Measurements from ENCODE around the gene SLC25A2. TPM values are rescaled to one million over a fixed set of nuclear protein-coding genes. Genes with fewer than 3 reads are reported as not detected.

Gene SLC25A2
- total and polyA plus RNA-seq, 10 of the 15 experiments (the other 5 are each of a cell fraction or from before 2014, with no cell fraction given), result 0.09 to 0.44 (median 0.24) TPM; not detected in 6

GRCh38 chr5:141313711-141314110 is 9.9 kb upstream of the SLC25A2 start:
- RAD21 ChIA-PET (ENCODE audit: unreplicated experiment), result no interaction called here
- H3K9ac ChIP-seq (ENCODE audit: control insufficient read depth, insufficient read depth, low read length), result no peak overlapping the region
- H3K36me3 ChIP-seq (ENCODE audit: control insufficient read depth in 2 of 2, insufficient read depth in 2 of 2, low read length in 1 of 2), result no peaks in the 10 kb centered on the region
- H3K9me3 ChIP-seq (replicated peaks; ENCODE audit: control insufficient read depth, insufficient read depth, low read length), result peaks cover 18% of the 10 kb centered on the region
- no peak overlapping the region for H3K27ac ChIP-seq (ENCODE audit: control insufficient read depth, insufficient read depth)
- FAIRE-seq (no peak), DNase-seq (ENCODE audit: low read depth, low spot score) (no peak), ATAC-seq (0 out of 3 replicates have a peak, but pooled peaks have one; percentile 21)
- peaks cover 7% of the 10 kb centered on the region for H3K79me2 ChIP-seq (ENCODE audit: control insufficient read depth, insufficient read depth, low read length)
- no peak overlapping the region for H2AFZ ChIP-seq (ENCODE audit: control insufficient read depth, low read depth, low read length)
- CTCF ChIA-PET, result no interaction called here
- TF ChIP-seq BCL11A (IDR thresholded peaks at IDR 0.05; ENCODE audit: low read depth, low read length) (no peak), MTA2 (IDR thresholded peaks at IDR 0.05; ENCODE audit: low read depth) (no peak), RB1 (IDR thresholded peaks at IDR 0.05; ENCODE audit: borderline replicate concordance) (no peak), KAT2A (conservative IDR thresholded peaks at IDR 0.05; ENCODE audit: control insufficient read depth, low read depth, low read length) (no peak), ATF3 (IDR thresholded peaks at IDR 0.05; ENCODE audit: borderline replicate concordance, extremely low read depth, low read depth, low read length) (no peak)
- POLR2A ChIA-PET, result no interaction called here
- H3K27me3 ChIP-seq (replicated peaks in 1 of 2; ENCODE audit: control insufficient read depth in 2 of 2, insufficient read depth in 2 of 2, low read length in 1 of 2), result no peaks in the 10 kb centered on the region
- BruUV-seq (replicated peaks), result no TSS peak
- intact Hi-C loops (cut with micrococcal nuclease; ENCODE audit: unreplicated experiment) (no loop called here), in situ Hi-C loops (cut with MboI) (no loop called here)
- SMC1A ChIA-PET (ENCODE audit: uncharacterized antibody, unreplicated experiment), result interaction anchor here (1.2 kb wide), 1 partner anchor 11 kb away, joined by 3 read pairs; no protein-coding TSS in a partner anchor
- no peaks in the 10 kb centered on the region for H4K20me1 ChIP-seq (ENCODE audit: control insufficient read depth, insufficient read depth)
- no peak overlapping the region for H3K4me3 ChIP-seq
- no peak overlapping the region for H3K4me2 ChIP-seq (ENCODE audit: control insufficient read depth, insufficient read depth)
- no peaks in the 10 kb centered on the region for H3K4me1 ChIP-seq (ENCODE audit: control insufficient read depth, insufficient read depth, low read length)

- FAIRE-seq (no peak), DNase-seq (ENCODE audit: low read depth, low spot score) (no peak), ATAC-seq (no peak)
- Histone ChIP-seq H4K20me1 (ENCODE audit: control insufficient read depth, insufficient read depth) (no peaks in the 10 kb centered on the region), H3K79me2 (ENCODE audit: control insufficient read depth, insufficient read depth, low read length) (no peaks in the 10 kb centered on the region), H3K4me1 (ENCODE audit: control insufficient read depth, insufficient read depth, low read length) (no peaks in the 10 kb centered on the region), H2AFZ (ENCODE audit: control insufficient read depth, low read depth, low read length) (no peak overlapping the region), H3K9me3 (replicated peaks; ENCODE audit: control insufficient read depth, insufficient read depth, low read length) (peaks cover 5% of the 10 kb centered on the region), H3K4me2 (ENCODE audit: control insufficient read depth, insufficient read depth) (no peak overlapping the region), H3K36me3 (ENCODE audit: control insufficient read depth in 2 of 2, insufficient read depth in 2 of 2, low read length in 1 of 2) (no peaks in the 10 kb centered on the region), H3K27ac (ENCODE audit: control insufficient read depth, insufficient read depth) (no peak overlapping the region), H3K27me3 (replicated peaks in 1 of 2; ENCODE audit: control insufficient read depth in 2 of 2, insufficient read depth in 2 of 2, low read length in 1 of 2) (no peaks in the 10 kb centered on the region), H3K4me3 (no peak overlapping the region), H3K9ac (ENCODE audit: control insufficient read depth, insufficient read depth, low read length) (no peak overlapping the region)
- 95% methylated on average over 1 of the region's 1 CpG for WGBS (ENCODE audit: insufficient coverage, insufficient replicate concordance, low lambda C conversion rate, missing lambda C conversion rate)
- no TSS peak for BruUV-seq (replicated peaks)
- ChIA-PET RAD21 (ENCODE audit: unreplicated experiment) (no interaction called here), POLR2A (no interaction called here), SMC1A (ENCODE audit: uncharacterized antibody, unreplicated experiment) (no interaction called here), CTCF (no interaction called here)
- intact Hi-C loops (cut with micrococcal nuclease; ENCODE audit: unreplicated experiment) (no loop called here), in situ Hi-C loops (cut with MboI) (no loop called here)
- no peak for TF ChIP-seq BCL11A (IDR thresholded peaks at IDR 0.05; ENCODE audit: low read depth, low read length)
- TF ChIP-seq NFXL1 (IDR thresholded peaks at IDR 0.05; ENCODE audit: borderline replicate concordance), result no peak
- no peak for TF ChIP-seq RB1 (IDR thresholded peaks at IDR 0.05; ENCODE audit: borderline replicate concordance)
- no peak for TF ChIP-seq ZBTB33 (IDR thresholded peaks at IDR 0.05)
- no peak for TF ChIP-seq MTA2 (IDR thresholded peaks at IDR 0.05; ENCODE audit: low read depth)
- TF ChIP-seq CREB1 (IDR thresholded peaks at IDR 0.05; ENCODE audit: low read depth), result no peak
- no peak for TF ChIP-seq ZZZ3 (IDR thresholded peaks at IDR 0.05; ENCODE audit: control insufficient read depth, insufficient read length, low read depth)
- TF ChIP-seq YBX1 (IDR thresholded peaks at IDR 0.05), result no peak
- TF ChIP-seq RBBP5 (conservative IDR thresholded peaks at IDR 0.05), result no peak
- TF ChIP-seq TBL1XR1 (IDR thresholded peaks at IDR 0.05; ENCODE audit: low read depth, low read length), result no peak
- TF ChIP-seq PKNOX1 (IDR thresholded peaks at IDR 0.05), result no peak
- TF ChIP-seq ZBED1 (IDR thresholded peaks at IDR 0.05; ENCODE audit: borderline replicate concordance), result no peak
- no peak for TF ChIP-seq ETV6 (conservative IDR thresholded peaks at IDR 0.05 in 1 of 2, IDR thresholded peaks at IDR 0.05 in 1 of 2; ENCODE audit: borderline replicate concordance in 1 of 2, low read depth in 1 of 2)
- no peak for TF ChIP-seq RAD21 (IDR thresholded peaks at IDR 0.05; ENCODE audit: insufficient read depth, low read depth, low read length)
- no peak for TF ChIP-seq ZNF274 (IDR thresholded peaks at IDR 0.05; ENCODE audit: insufficient read depth, insufficient read length)
Observed at GRCh38 chr5:141306630-141307029, 2.8 kb upstream of the SLC25A2 start.
